Dedifferentiated amniotic fluid mesenchymal stem cell (primary cell): Measurements from ENCODE around the gene NQO1.
"Not testable (repeated sequence)": the region's sequence is repeated elsewhere in the genome, so short reads cannot be mapped to it uniquely, and the experiment has no call there.

Experiments
- DNase-seq: peaks from one replicate; pipeline ENCODE4 v3.0.0-alpha.2; 2016; ENCODE audit errors: extremely low spot score

The NQO1 gene

GRCh38 chr16:69741951-69742904, 15.9 kb upstream of the NQO1 start:
- DNase-seq: no peak

- no peak for DNase-seq
Observed at GRCh38 chr16:69741519-69741918, 15.2 kb upstream of the NQO1 start.

DNA sequence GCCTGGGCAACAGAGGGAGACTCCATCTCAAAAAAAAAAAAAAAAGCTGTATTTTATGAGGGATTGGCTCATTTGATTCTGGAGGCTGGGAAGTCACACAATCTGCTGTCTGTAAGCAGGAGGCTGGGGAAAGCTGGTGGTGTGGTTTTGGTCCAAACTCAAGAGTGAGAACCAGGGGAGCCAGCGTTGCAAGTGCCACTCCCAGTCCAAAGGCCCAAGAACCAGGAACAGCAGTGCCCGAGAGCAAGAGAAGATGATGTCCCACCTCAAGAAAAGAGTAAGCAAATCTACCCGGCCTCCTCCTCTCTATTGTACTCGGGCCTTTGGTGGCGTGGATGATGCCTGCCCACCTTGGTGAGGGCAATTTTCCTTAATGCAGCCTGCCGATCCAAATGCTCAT, 5.7 kb upstream of the NQO1 start:
- no peak for DNase-seq

GRCh38 chr16:69731280-69731679, 4.9 kb upstream of the NQO1 start:
- DNase-seq: not testable (repeated sequence)

- DNase-seq: not testable (repeated sequence)
Observed at GRCh38 chr16:69729030-69729429, 2.7 kb upstream of the NQO1 start.

DNA sequence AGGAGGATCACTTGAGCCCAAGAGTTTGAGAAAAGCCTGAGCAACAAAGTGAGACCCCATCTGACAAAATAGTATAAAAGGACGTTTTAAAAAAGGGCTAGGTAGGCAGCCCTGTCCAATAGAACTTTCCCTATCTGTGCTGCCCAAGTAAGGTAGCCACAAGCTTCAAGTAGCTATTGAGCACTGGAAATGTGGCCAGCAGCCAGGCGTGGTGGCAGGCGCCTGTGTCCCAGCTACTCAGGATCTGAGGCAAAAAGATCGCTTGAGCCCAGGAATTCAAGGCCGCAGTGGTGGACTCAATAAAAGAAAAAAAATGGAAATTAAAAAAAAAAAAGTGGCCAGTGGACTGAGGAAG, 1.5 kb upstream of the NQO1 start:
- no peak for DNase-seq

DNA sequence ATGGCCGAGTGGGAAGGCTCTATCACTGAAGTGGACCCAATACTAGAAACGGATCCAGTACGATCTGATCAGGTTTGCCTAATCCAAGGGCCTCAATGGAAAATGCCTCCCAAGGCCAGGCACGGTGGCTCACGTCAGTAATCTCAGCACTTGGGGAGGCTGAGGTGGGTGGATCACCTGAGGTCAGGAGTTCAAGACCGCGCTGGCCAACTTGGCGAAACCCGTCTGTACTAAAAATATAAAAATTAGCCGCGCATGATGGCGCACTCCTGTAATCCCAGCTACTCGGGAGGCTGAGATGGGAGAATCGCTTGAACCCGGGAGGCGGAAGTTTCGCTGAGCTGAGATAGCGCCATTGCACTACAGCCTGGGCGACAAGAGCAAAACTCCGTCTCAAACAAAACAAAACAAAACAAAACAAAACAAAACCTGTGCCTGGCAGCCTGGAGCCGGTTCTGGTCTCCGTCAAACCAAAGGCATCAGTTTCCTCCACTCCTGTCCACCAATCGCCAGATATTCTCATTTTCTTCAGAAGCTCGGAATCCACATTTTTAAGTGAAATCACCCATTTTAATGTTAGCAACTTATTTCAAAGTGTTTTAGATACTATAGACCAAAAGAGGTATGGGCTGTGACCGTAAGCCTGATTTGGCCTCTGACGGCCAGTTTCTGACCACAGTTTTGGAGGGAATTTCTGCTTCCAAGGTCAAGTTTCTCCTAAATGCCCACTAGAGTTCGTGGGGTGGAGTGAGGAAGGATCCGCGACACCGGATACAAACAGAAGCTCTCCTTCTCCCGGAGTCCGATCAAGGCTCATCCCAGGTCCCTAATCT, 664 bp downstream of the NQO1 start:
- no peak for DNase-seq

DNA sequence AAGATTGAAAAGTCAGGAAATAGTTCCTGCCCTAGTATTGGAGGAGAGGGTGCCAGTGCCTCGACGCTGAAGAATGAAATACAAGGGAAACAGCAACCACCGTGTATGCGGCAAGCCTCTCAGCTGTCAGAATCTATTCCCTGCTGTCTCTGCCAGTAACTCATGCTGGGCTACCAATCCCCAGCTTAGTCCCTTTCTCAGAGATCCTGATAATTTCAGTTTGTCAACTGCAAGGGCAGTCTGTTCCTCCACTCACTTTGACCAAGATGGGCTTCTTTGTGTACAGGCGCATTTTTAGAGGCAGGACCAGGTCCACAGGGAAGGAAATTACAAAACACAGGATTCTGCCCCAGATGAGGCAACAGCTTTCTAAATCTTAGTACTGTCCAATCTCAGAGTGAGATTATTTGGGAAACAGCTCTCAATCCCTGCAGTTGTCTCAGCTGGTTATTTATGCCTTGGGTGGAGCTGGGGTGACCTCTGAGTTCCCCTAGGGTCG, 1.3 kb downstream of the NQO1 start:
- DNase-seq: peak; percentile 35

- no peak for DNase-seq
Observed at GRCh38 chr16:69724414-69724873, 1.9 kb downstream of the NQO1 start.

DNA sequence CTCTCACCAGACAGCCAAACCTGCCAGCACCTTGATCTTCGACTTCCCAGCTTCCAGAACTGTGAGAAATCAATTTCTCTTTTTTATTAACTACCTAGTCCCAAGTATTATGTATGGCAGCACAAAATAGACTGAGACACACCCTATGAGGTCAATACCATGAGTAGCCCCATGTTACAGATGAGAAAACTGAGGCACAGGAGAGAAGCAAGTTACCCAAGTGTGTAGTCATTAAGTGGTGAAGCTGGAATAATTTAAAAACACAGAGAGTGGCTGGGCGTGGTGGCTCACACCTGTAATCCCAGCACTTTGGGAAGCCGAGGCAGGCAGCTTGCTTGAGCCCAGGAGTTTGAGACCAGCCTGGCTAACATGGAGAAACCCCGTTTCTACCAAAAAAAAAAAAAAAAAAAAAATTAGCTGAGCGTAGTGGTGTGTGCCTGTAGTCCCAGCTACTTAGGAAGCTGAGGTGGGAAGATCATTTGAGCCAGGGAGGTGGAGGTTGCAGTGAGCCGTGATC, 4.9 kb downstream of the NQO1 start:
- DNase-seq: no peak

DNA sequence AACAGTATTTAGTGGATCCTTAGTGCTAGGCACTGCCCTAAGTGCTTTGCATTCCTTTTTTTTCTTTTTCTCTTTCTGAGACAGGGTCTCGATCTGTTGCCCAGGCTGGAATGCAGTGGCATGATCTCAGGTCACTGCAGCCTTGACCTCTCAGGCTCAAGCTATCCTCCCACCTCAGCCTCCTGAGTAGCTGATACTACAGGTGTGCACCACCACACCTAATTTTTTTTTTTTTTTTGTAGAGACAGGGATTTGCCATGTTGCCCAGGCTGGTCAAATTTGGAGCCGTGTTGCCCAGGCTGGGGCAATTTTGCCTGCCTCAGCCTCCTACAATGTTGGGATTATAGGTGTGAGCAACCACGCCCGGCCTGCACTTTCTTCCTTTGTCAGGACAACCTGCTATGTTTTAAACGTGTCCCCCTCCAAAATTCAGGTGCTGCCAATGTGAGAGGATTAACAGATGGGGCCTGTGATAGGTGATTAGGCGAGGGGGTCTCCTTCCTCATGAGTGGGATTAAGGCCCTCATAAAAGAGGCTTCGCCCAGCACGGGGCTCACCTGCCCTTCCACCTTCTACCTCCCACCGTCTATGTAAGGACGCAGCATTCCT, 5.4 kb downstream of the NQO1 start:
- DNase-seq: no peak

DNA sequence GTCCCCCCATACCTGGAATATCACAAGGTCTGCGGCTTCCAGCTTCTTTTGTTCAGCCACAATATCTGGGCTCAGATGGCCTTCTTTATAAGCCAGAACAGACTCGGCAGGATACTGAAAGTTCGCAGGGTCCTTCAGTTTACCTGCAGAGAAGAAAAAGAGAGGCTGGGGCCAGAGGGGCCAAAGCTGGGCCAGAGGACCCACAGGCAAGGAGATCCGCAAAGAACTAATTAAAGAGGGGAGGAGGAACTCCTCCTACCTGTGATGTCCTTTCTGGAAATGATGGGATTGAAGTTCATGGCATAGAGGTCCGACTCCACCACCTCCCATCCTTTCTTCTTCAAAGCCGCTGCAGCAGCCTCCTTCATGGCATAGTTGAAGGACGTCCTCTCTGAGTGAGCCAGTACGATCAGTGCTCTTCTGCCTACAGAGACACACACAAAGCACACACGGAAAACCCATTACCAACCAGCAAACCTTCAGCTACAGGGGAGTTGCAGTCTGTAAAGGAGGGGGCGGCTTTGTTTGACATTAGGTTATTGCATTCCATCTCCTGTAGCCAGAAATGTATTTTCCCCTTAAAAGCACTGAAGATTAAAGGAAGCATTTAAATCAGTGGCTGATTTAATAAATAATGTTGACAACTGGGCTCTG, 8.1 kb downstream of the NQO1 start:
- DNase-seq: no peak

DNA sequence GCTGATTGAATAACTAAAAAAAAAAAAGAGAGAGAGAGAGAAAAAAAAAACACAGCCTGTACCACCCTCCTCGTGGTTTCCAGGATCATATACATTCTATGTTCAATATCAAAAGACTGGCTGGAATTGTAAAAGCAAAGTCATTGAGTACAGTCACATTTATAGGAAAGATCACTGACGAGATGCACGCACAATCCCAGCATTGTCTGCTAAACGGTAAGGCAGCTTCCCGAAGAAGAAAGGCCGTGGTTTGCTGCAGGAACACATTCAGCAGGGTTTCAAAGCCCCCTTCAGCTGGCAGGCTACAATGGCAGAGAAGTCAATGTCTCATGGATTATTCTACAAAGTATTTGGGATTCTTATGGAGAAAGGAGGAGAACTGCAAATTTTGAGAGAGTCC, 9.3 kb downstream of the NQO1 start:
- DNase-seq: no peak

DNA sequence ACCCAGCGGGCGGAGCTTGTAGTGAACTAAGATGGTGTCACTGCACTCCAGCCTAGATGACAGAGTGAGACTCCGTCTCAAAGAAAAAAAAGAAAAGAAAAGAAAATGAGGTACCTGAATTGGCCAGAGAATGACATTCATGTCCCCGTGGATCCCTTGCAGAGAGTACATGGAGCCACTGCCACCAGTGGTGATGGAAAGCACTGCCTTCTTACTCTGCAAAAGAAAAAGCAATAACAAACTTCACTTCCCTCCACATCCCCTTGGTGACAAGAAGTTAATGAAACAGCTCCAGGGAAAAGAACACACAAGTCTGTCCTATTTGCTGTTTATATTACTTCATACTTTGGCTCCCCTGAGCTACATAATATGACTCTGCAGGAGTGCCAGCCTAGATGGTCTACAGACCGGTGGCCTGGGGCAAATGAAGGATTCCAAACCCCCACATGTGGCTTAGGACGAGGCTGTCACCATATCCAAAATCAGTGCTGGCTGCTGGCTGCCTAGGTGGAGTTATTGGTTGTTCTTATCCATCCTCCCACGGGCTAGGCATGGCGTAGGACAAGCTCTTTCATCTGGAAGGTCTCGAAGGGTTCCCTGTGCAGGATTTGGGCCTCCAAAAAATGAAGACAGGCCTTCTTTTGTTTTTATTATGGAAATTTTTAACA, 13.3 kb downstream of the NQO1 start:
- no peak for DNase-seq

- DNase-seq: no peak
Observed at GRCh38 chr16:69712277-69712676, 14.1 kb downstream of the NQO1 start.

DNA sequence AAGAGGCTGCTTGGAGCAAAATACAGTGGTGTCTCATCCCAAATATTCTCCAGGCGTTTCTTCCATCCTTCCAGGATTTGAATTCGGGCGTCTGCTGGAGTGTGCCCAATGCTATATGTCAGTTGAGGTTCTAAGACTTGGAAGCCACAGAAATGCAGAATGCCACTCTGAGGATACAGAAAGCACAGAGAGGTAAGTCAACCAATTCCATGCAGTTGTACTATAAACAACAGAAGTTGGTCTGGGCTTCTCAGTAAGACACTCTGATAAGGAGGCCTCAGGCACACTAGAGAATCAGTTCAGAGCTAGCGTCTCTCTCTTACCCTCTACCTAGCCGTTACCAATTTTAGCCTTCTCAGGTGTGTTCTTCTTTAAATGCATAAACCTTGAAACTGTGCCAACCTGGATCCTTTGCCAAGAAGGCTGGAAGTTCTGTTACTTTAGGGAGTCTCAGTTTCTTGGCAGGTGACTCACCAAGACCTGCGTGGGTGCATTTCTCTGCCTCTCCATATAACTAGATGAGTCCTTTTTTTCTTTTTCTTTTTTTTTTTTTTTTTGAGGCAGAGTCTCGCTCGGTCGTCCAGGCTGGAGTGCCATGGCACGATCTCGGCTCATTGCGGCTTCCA, 15.1 kb downstream of the NQO1 start:
- no peak for DNase-seq

DNA sequence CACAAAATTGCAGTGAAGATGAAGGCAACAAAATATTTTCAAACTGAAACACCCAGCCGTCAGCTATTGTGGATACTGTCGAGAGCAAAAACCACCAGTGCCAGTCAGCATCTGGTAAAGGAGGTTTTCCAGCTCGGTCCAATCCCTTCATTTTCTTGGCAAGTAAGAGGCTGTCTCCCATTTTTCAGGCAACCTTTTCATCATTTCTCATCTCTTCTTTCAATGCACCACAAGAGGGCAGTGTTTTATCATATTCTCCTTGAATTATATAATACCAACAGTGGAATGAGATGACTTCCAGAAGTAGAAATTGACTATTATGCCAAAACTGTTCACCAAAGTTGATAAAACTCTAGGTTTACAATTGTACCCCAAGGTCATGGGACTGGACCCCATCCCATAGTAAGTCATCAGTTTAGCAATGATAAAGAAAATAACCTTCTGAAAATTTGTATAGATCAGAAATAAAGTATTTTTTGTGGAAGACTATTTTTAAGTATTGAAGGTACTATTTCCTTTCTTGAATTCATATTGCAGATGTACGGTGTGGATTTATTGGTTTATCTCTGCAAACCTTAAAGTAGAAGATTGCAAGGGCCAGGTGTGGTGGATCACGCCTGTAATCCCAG, 16.8 kb downstream of the NQO1 start:
- peak; percentile 80 for DNase-seq

- no peak for DNase-seq
Observed at GRCh38 chr16:69707920-69708683, 18.3 kb downstream of the NQO1 start.

DNA sequence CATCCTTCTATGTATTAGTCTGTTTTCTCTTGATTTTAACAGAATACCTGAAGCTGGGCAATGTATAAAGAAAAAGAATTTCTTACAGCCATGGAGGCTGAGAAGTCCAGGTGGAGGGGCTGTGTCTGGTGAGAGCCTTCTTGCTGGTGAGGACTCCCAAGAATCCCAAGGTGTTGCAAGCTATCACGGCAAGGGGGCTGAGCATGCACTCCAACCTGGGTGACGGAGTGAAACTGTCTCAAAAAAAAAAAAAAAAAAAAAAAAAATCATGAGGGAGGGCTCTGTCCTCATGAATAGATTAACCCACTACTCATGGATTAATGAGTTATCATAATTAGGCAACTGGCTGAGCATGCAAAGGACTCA, 19.4 kb downstream of the NQO1 start:
- no peak for DNase-seq
